SK-N-SH (cell line): ENCODE results near the gene AP2A1.

Experiments used
- ELF1 ChIP-seq: IDR thresholded peaks from 2 replicates; pipeline ENCODE4 v1.4.0; 2012
- EP300 ChIP-seq, 2 experiments: IDR thresholded peaks; 2 replicates each; pipeline versions ENCODE4 v1.4.0 to v1.6.1; 2012; ENCODE audit warnings: borderline replicate concordance in 1 of 2, low read depth in 1 of 2, low read length in 1 of 2
- POLR2AphosphoS5 ChIP-seq: IDR thresholded peaks from 2 replicates; pipeline ENCODE4 v1.6.1; 2012; ENCODE audit warnings: low read depth, low read length
- RFX5 ChIP-seq: IDR thresholded peaks from 2 replicates; pipeline ENCODE4 v1.6.1; 2012; ENCODE audit warnings: mild to moderate bottlenecking, improper control_type of control experiment, low read length
- TCF12 ChIP-seq: IDR thresholded peaks from 2 replicates; pipeline ENCODE4 v1.4.0; 2012
- YY1 ChIP-seq: IDR thresholded peaks from 2 replicates; pipeline ENCODE4 v1.4.0; 2012; ENCODE audit warnings: low read depth, mild to moderate bottlenecking
- TF ChIP-seq, protein P1 (sequence below): fragments of 200-600 bp; sonication (generic); IDR thresholded peaks from 2 replicates; pipeline ENCODE4 v1.6.1; 2017; ENCODE audit warnings: antibody characterized with exemption, mild to moderate bottlenecking, moderate library complexity
- TF ChIP-seq, protein P2 (sequence below): fragments of 150-350 bp; IDR thresholded peaks from 2 replicates; pipeline ENCODE4 v1.6.1; 2017; ENCODE audit warnings: antibody characterized with exemption, low read length, low read depth, borderline replicate concordance

- TF ChIP-seq, protein P1, sequence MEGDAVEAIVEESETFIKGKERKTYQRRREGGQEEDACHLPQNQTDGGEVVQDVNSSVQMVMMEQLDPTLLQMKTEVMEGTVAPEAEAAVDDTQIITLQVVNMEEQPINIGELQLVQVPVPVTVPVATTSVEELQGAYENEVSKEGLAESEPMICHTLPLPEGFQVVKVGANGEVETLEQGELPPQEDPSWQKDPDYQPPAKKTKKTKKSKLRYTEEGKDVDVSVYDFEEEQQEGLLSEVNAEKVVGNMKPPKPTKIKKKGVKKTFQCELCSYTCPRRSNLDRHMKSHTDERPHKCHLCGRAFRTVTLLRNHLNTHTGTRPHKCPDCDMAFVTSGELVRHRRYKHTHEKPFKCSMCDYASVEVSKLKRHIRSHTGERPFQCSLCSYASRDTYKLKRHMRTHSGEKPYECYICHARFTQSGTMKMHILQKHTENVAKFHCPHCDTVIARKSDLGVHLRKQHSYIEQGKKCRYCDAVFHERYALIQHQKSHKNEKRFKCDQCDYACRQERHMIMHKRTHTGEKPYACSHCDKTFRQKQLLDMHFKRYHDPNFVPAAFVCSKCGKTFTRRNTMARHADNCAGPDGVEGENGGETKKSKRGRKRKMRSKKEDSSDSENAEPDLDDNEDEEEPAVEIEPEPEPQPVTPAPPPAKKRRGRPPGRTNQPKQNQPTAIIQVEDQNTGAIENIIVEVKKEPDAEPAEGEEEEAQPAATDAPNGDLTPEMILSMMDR: no peak
- TF ChIP-seq ELF1 (no peak), EP300 (IDR thresholded peaks at IDR 0.05; ENCODE audit: borderline replicate concordance in 1 of 2, low read depth in 1 of 2, low read length in 1 of 2) (no peak), TCF12 (no peak), RFX5 (no peak), POLR2AphosphoS5 (no peak), YY1 (no peak)
- TF ChIP-seq, protein P2, sequence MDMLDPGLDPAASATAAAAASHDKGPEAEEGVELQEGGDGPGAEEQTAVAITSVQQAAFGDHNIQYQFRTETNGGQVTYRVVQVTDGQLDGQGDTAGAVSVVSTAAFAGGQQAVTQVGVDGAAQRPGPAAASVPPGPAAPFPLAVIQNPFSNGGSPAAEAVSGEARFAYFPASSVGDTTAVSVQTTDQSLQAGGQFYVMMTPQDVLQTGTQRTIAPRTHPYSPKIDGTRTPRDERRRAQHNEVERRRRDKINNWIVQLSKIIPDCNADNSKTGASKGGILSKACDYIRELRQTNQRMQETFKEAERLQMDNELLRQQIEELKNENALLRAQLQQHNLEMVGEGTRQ: no peak
Observed at GRCh38 chr19:49837425-49837824, 70.6 kb downstream of the AP2A1 start.
